Articular chondrocyte of knee joint (primary cell): ENCODE data around the gene PLEKHG7. TPM values are rescaled to one million over a fixed set of nuclear protein-coding genes. Genes with fewer than 3 reads are reported as not detected.

Source experiments
- total RNA-seq: library from RNA; depleted of rRNA; stranded (reverse); fragments of >200 nt; gene quantifications from 2 replicates; pipeline ENCODE4 v1.2.3, GENCODE V29; 2012

Gene PLEKHG7
- not detected in 2 replicates for total RNA-seq

GRCh38 chr12:92702754-92703679, at the start of gene PLEKHG7:
TSS of gene PLEKHG7 (plus strand) at chr12:92702989. CDS start at chr12:92706632, 3,643 bp downstream.

Other genes starting within 250 kb of the PLEKHG7 start
- 40.2 and 40.8 TPM in 2 replicates for gene EEA1, start 226.3 kb downstream of the PLEKHG7 start, total RNA-seq